ENCODE results near the gene IPO13. TPM values are rescaled to one million over a fixed set of nuclear protein-coding genes. Genes with fewer than 3 reads are reported as not detected.

The IPO13 gene
- total and polyA plus RNA-seq, 4 donors = 8.6 to 15.1 (median 10.5) TPM

- TF ChIP-seq CTCF (IDR thresholded peaks at IDR 0.05; ENCODE audit: low read depth, low read length, missing input control) (no peak), SP1 (IDR thresholded peaks at IDR 0.05) (no peak), RXRA (IDR thresholded peaks at IDR 0.05) (no peak)
These were observed 14.9 kb downstream of the IPO13 start (continued) for GRCh38 chr1:43961692-43962091.

- no peaks in the 10 kb centered on the region for H3K4me1 ChIP-seq (ENCODE audit: control insufficient read depth in 4 of 4, insufficient read depth in 4 of 4, low read length in 3 of 4)
- no peak overlapping the region for H3K9ac ChIP-seq (ENCODE audit: low read depth in 1 of 2, low read length in 2 of 2)
- no peaks in the 10 kb centered on the region for H3K27me3 ChIP-seq (ENCODE audit: control insufficient read depth in 4 of 4, insufficient read depth in 4 of 4, low read length in 3 of 4)
- 98% methylated on average over 2 of the region's 2 CpGs for WGBS
- no peaks in the 10 kb centered on the region for H3K9me3 ChIP-seq (ENCODE audit: control insufficient read depth in 4 of 4, low read length in 3 of 4)
- TF ChIP-seq HNF4G (IDR thresholded peaks at IDR 0.05) = no peak
- no peak for TF ChIP-seq REST (IDR thresholded peaks at IDR 0.05)
- TF ChIP-seq GABPA (IDR thresholded peaks at IDR 0.05 in 1 of 2, conservative IDR thresholded peaks at IDR 0.05 in 1 of 2) = no peak
- no peak for TF ChIP-seq ATF3 (IDR thresholded peaks at IDR 0.05)
- no peak for TF ChIP-seq NR2F2 (IDR thresholded peaks at IDR 0.05)
- TF ChIP-seq HNF4A (conservative IDR thresholded peaks at IDR 0.05) = no peak
- no peak for TF ChIP-seq CTCF (IDR thresholded peaks at IDR 0.05; ENCODE audit: low read depth, low read length, missing input control)
- no peak for TF ChIP-seq MAX (IDR thresholded peaks at IDR 0.05)
- H3K27ac ChIP-seq (ENCODE audit: low read depth in 1 of 2, low read length in 2 of 2) = no peak overlapping the region
- no peak overlapping the region for H3K4me3 ChIP-seq (ENCODE audit: low read depth in 1 of 3, low read length in 3 of 3)
- peaks cover 6 to 75% (median 20%) of the 10 kb centered on the region in 4 donors for H3K36me3 ChIP-seq (ENCODE audit: control insufficient read depth in 4 of 4, insufficient read depth in 3 of 4, low read depth in 1 of 4, low read length in 3 of 4)
- DNase-seq (ENCODE audit: low spot score) = no peak
These were observed 15.6 kb downstream of the IPO13 start for GRCh38 chr1:43962324-43962723.

GRCh38 chr1:43963006-43963405, 16.3 kb downstream of the IPO13 start:
- H3K9me3 ChIP-seq (ENCODE audit: control insufficient read depth in 4 of 4, low read length in 3 of 4) = no peaks in the 10 kb centered on the region
- DNase-seq (ENCODE audit: low spot score) = no peak
- peaks cover 6 to 69% (median 19%) of the 10 kb centered on the region in 4 donors for H3K36me3 ChIP-seq (ENCODE audit: control insufficient read depth in 4 of 4, insufficient read depth in 3 of 4, low read depth in 1 of 4, low read length in 3 of 4)
- no peak for TF ChIP-seq RXRA (IDR thresholded peaks at IDR 0.05)
- TF ChIP-seq GABPA (IDR thresholded peaks at IDR 0.05 in 1 of 2, conservative IDR thresholded peaks at IDR 0.05 in 1 of 2) = no peak
- no peak for TF ChIP-seq JUND (IDR thresholded peaks at IDR 0.05)
- no peak for TF ChIP-seq YY1 (IDR thresholded peaks at IDR 0.05)
- TF ChIP-seq HNF4A (conservative IDR thresholded peaks at IDR 0.05) = no peak
- TF ChIP-seq FOXA1 (IDR thresholded peaks at IDR 0.05) = no peak
- no peak for TF ChIP-seq HNF4G (IDR thresholded peaks at IDR 0.05)
- no peak for TF ChIP-seq ATF3 (IDR thresholded peaks at IDR 0.05)
- TF ChIP-seq RAD21 (IDR thresholded peaks at IDR 0.05) = no peak
- no peak for TF ChIP-seq TAF1 (conservative IDR thresholded peaks at IDR 0.05)
- TF ChIP-seq CTCF (IDR thresholded peaks at IDR 0.05; ENCODE audit: low read depth, low read length, missing input control) = no peak
- TF ChIP-seq FOXA2 (IDR thresholded peaks at IDR 0.05) = no peak
- TF ChIP-seq NR2F2 (IDR thresholded peaks at IDR 0.05) = no peak

More at GRCh38 chr1:43963006-43963405, 16.3 kb downstream of the IPO13 start:
- Histone ChIP-seq H3K27me3 (ENCODE audit: control insufficient read depth in 4 of 4, insufficient read depth in 4 of 4, low read length in 3 of 4) (no peaks in the 10 kb centered on the region), H3K4me1 (ENCODE audit: control insufficient read depth in 4 of 4, insufficient read depth in 4 of 4, low read length in 3 of 4) (no peaks in the 10 kb centered on the region), H3K9ac (ENCODE audit: low read depth in 1 of 2, low read length in 2 of 2) (no peak overlapping the region), H3K27ac (ENCODE audit: low read depth in 1 of 2, low read length in 2 of 2) (no peak overlapping the region), H3K4me3 (ENCODE audit: low read depth in 1 of 3, low read length in 3 of 3) (no peak overlapping the region)
- WGBS = 98% methylated on average over 3 of the region's 3 CpGs

Measured in liver (tissue), 9 donors.